Lower leg skin (tissue), 3 donors: Measurements from ENCODE around the gene FAM120A.

Experiments
- POLR2A ChIP-seq, 2 donors: fragments of 450-650 bp; IDR thresholded peaks; one replicate each; pipeline ENCODE4 v1.6.1; 2016 to 2017; ENCODE audit warnings: antibody characterized with exemption in 2 of 2, mild to moderate bottlenecking in 1 of 2, moderate library complexity in 1 of 2
- TF ChIP-seq, protein P1 (sequence below), 3 donors: fragments of 450-650 bp; IDR thresholded peaks; one replicate each; pipeline ENCODE4 v1.5.1; 2016; ENCODE audit warnings: antibody characterized with exemption in 3 of 3, mild to moderate bottlenecking in 3 of 3, moderate library complexity in 2 of 3

- TF ChIP-seq, protein P1, sequence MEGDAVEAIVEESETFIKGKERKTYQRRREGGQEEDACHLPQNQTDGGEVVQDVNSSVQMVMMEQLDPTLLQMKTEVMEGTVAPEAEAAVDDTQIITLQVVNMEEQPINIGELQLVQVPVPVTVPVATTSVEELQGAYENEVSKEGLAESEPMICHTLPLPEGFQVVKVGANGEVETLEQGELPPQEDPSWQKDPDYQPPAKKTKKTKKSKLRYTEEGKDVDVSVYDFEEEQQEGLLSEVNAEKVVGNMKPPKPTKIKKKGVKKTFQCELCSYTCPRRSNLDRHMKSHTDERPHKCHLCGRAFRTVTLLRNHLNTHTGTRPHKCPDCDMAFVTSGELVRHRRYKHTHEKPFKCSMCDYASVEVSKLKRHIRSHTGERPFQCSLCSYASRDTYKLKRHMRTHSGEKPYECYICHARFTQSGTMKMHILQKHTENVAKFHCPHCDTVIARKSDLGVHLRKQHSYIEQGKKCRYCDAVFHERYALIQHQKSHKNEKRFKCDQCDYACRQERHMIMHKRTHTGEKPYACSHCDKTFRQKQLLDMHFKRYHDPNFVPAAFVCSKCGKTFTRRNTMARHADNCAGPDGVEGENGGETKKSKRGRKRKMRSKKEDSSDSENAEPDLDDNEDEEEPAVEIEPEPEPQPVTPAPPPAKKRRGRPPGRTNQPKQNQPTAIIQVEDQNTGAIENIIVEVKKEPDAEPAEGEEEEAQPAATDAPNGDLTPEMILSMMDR (IDR thresholded peaks at IDR 0.05), result no peak
- TF ChIP-seq POLR2A (IDR thresholded peaks at IDR 0.05), result no peak
Measured at GRCh38 chr9:93595461-93595860, 144.0 kb downstream of the FAM120A start.
